ENCODE results near the gene PRKAR2B.

DNA sequence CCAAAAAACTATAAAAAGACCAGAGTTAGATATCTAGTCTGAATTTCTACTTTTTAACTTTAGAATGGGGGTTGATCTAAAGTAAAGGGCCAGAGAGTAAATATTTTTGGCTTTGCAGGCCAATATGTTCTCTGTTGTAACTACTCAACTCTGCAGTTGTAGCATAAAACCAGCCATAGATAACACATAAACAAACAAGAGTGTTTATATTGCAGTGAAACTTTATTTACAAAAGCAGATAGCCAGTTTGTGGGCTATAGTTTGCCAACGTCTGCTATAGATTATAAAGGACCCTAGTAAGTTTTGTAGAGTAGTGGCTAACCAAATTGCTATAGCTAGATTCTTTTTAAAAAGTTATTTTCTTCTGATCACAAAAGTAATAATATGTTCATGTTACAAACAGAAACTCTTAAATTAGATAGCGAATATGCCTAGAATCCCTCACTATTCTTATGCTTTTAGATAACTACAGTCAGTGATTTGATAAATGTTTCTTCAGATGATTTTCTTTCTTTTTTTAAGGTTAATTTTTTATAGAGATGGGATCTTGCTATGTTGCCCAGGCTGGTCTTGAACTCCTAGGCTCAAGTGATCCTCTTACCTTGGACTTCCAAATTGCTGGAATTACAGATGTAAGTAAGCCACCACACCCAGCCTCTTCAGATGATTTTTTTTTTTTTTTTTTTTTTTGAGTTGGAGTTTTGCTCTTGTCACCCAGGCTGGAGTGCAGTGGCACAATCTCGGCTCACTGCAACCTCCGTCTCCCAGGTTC lies 100.7 kb downstream of the PRKAR2B start:
- no peak for TF ChIP-seq CTCF (conservative IDR thresholded peaks at IDR 0.05 in 1 of 2, IDR thresholded peaks at IDR 0.05 in 1 of 2; ENCODE audit: low read depth in 1 of 2, low read length in 2 of 2)
- TF ChIP-seq EZH2 (IDR thresholded peaks at IDR 0.05; ENCODE audit: low read length, missing control alignments), result no peak
